Lung (tissue), 12 donors: Measurements from ENCODE around the gene SF3B2. TPM values are rescaled to one million over a fixed set of nuclear protein-coding genes. Genes with fewer than 3 reads are reported as not detected.

Source experiments
- ATAC-seq: fragments of 200-7000 bp; cut with Tn5 transposase; one replicate; pipeline ENCODE4 v1.9.1; 2020; ENCODE audit warnings: moderate number of reproducible peaks; ENCODE audit not compliant: insufficient read depth, low FRiP score
- DNase-seq, 3 donors: peaks; one replicate each; pipeline ENCODE4 v3.0.0-alpha.2; 2013 to 2017
- H3K27ac ChIP-seq, 2 donors: one replicate each; pipeline ENCODE4 v1.5.1; 2013; ENCODE audit warnings: mild to moderate bottlenecking in 2 of 2, moderate library complexity in 2 of 2, control low read depth in 1 of 2, inconsistent platforms in 1 of 2, low read depth in 1 of 2, low read length in 1 of 2
- H3K27me3 ChIP-seq, 3 donors: one replicate each; pipeline ENCODE4 v1.5.1; 2013; ENCODE audit warnings: low read length in 2 of 3; ENCODE audit not compliant: control insufficient read depth in 3 of 3, insufficient read depth in 3 of 3
- H3K36me3 ChIP-seq, 4 donors: one replicate each; pipeline ENCODE4 v1.5.1; 2013; ENCODE audit warnings: low read length in 4 of 4, mild to moderate bottlenecking in 1 of 4, moderate library complexity in 1 of 4; ENCODE audit not compliant: control insufficient read depth in 4 of 4, insufficient read depth in 4 of 4
- H3K4me1 ChIP-seq, 5 donors: one replicate each; pipeline ENCODE4 v1.5.1; 2013; ENCODE audit warnings: low read length in 5 of 5, mild to moderate bottlenecking in 2 of 5, moderate library complexity in 1 of 5; ENCODE audit not compliant: control insufficient read depth in 5 of 5, insufficient read depth in 5 of 5
- H3K4me3 ChIP-seq: one replicate; pipeline ENCODE4 v1.5.1; 2013; ENCODE audit warnings: mild to moderate bottlenecking, control low read depth, moderate library complexity
- H3K9ac ChIP-seq, 2 donors: one replicate each; pipeline ENCODE4 v1.5.1; 2013; ENCODE audit warnings: low read length in 2 of 2, control low read depth in 1 of 2; ENCODE audit not compliant: insufficient read depth in 1 of 2
- H3K9me3 ChIP-seq, 4 donors: one replicate each; pipeline ENCODE4 v1.5.1; 2013; ENCODE audit warnings: low read length in 3 of 4, mild to moderate bottlenecking in 1 of 4, moderate library complexity in 1 of 4; ENCODE audit not compliant: control insufficient read depth in 4 of 4, insufficient read depth in 3 of 4
- CTCF ChIP-seq: IDR thresholded peaks from 2 replicates; pipeline ENCODE4 v1.5.1; 2012; ENCODE audit warnings: mild to moderate bottlenecking; ENCODE audit errors: control extremely low read depth, extremely low read depth
- WGBS, 2 donors: extraction: QIAGEN DNeasy Blood & Tissue Kit; methylation state at CpG; one replicate each; pipeline ENCODE4 v1.1.7; 2013; 5-methylcytosine and 5-hydroxymethylcytosine counted together
- polyA plus RNA-seq, 2 donors: library from polyadenylated mRNA; stranded (reverse); fragments of 200-250 nt; gene quantifications; one replicate each; pipeline ENCODE4 v1.2.1, GENCODE V29; 2013
- total RNA-seq, 2 donors: library from RNA; depleted of rRNA in 1 of 2; stranded (reverse); fragments of >200 nt in 1 of 2; gene quantifications; one replicate each; pipeline ENCODE4 v1.2.1, GENCODE V29; 2014 to 2021
- donor health status: control.
- donor health status: control.
- donor health status: Bipolar disorder and iron deficiency.
- donor health status: healthy.
- donor health status: DM: yes; HTN: yes; CAD: no.

Gene SF3B2
- total and polyA plus RNA-seq, 4 donors, result 78.0 to 187 (median 134) TPM

GRCh38 chr11:66084821-66085475, 32.8 kb downstream of the SF3B2 start:
- no peaks in the 10 kb centered on the region for H3K36me3 ChIP-seq
- peaks cover 3 to 20% (median 16%) of the 10 kb centered on the region in 5 donors for H3K4me1 ChIP-seq
- 89 to 93% methylated on average over 3 of the region's 3 CpGs for WGBS, 2 donors
- no peaks in the 10 kb centered on the region for H3K27me3 ChIP-seq
- H3K4me3 ChIP-seq, result no peak overlapping the region
- no peak overlapping the region for H3K27ac ChIP-seq
- ATAC-seq (no peak), DNase-seq (no peak)
- H3K9ac ChIP-seq, result no peak overlapping the region
- TF ChIP-seq CTCF, result no peak
- no peaks in the 10 kb centered on the region for H3K9me3 ChIP-seq

- H3K4me1 ChIP-seq, result peaks cover 3 to 20% (median 16%) of the 10 kb centered on the region in 5 donors
- no peak overlapping the region for H3K9ac ChIP-seq
- no peaks in the 10 kb centered on the region for H3K27me3 ChIP-seq
- WGBS, 2 donors, result 91 to 97% methylated on average over 9 of the region's 9 CpGs
- H3K4me3 ChIP-seq, result no peak overlapping the region
- no peak for TF ChIP-seq CTCF
- DNase-seq, result no peak
- no peak for ATAC-seq
- H3K9me3 ChIP-seq, result no peaks in the 10 kb centered on the region
- no peaks in the 10 kb centered on the region for H3K36me3 ChIP-seq
- no peak overlapping the region for H3K27ac ChIP-seq
Measured at GRCh38 chr11:66087148-66087908, 35.2 kb downstream of the SF3B2 start.

GRCh38 chr11:66089067-66089466, 36.9 kb downstream of the SF3B2 start:
- DNase-seq (no peak), ATAC-seq (no peak)
- Histone ChIP-seq H3K27ac (no peak overlapping the region), H3K27me3 (no peaks in the 10 kb centered on the region), H3K9ac (no peak overlapping the region), H3K4me3 (no peak overlapping the region), H3K4me1 (peaks cover 0 to 12% (median 3%) of the 10 kb centered on the region in 5 donors), H3K9me3 (no peaks in the 10 kb centered on the region), H3K36me3 (no peaks in the 10 kb centered on the region)
- WGBS, 2 donors, result 87 to 88% methylated on average over 3 of the region's 3 CpGs
- no peak for TF ChIP-seq CTCF
